Thyroid gland (tissue), 4 donors: ENCODE results near the gene ASIC4.

Source experiments
- CTCF ChIP-seq, 6 experiments: fragments of 200-600 bp in 3 of 6; fragments of 450-650 bp in 3 of 6; sonication (generic) in 3 of 6; IDR thresholded peaks; one replicate each; pipeline ENCODE4 v1.5.1; 2016 to 2019; ENCODE audit warnings: antibody characterized with exemption in 6 of 6, mild to moderate bottlenecking in 2 of 6, inconsistent platforms in 1 of 6, moderate library complexity in 1 of 6
- POLR2A ChIP-seq, 2 donors: fragments of 450-650 bp; IDR thresholded peaks; one replicate each; pipeline ENCODE4 v1.6.1; 2017; ENCODE audit warnings: antibody characterized with exemption in 2 of 2, mild to moderate bottlenecking in 2 of 2, moderate library complexity in 1 of 2

GRCh38 chr2:219472629-219473187 is 41.6 kb upstream of the ASIC4 start:
- no peak for TF ChIP-seq POLR2A (IDR thresholded peaks at IDR 0.05)
- no peak for TF ChIP-seq CTCF (IDR thresholded peaks at IDR 0.05)
